ENCODE results near the gene GPR161. TPM values are rescaled to one million over a fixed set of nuclear protein-coding genes. Genes with fewer than 3 reads are reported as not detected.
A peak's percentile ranks its signal among the peaks of the same experiment; 100 is the strongest.

Gene GPR161
- total RNA-seq, 1 donor from 2014 or later: 36.8 TPM

DNA sequence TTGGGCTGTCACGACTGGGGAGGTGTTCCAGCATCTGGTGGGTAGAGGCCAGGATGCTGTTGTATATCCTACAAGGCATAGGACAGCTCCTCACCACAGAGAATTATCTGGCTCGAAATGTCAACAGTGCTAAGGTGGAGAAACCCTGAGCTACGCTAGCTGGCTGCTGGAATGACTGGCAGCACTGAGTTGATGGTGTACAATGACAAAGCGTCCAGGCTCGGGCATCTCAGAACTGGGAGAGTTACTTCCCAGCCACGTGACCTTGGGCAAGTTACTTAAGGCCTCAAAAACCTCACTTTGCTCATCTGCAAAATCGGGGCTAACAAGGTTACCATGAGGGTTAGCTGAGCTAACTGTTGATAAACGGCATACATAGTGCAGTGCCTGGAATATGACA, 35.4 kb downstream of the GPR161 start:
- TF ChIP-seq, protein P1, sequence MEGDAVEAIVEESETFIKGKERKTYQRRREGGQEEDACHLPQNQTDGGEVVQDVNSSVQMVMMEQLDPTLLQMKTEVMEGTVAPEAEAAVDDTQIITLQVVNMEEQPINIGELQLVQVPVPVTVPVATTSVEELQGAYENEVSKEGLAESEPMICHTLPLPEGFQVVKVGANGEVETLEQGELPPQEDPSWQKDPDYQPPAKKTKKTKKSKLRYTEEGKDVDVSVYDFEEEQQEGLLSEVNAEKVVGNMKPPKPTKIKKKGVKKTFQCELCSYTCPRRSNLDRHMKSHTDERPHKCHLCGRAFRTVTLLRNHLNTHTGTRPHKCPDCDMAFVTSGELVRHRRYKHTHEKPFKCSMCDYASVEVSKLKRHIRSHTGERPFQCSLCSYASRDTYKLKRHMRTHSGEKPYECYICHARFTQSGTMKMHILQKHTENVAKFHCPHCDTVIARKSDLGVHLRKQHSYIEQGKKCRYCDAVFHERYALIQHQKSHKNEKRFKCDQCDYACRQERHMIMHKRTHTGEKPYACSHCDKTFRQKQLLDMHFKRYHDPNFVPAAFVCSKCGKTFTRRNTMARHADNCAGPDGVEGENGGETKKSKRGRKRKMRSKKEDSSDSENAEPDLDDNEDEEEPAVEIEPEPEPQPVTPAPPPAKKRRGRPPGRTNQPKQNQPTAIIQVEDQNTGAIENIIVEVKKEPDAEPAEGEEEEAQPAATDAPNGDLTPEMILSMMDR (IDR thresholded peaks at IDR 0.05): no peak
- H3K27ac Mint-ChIP-seq (ENCODE audit: unreplicated experiment): no peak overlapping the region
- H3K27me3 Mint-ChIP-seq (ENCODE audit: unreplicated experiment): no peaks in the 10 kb centered on the region

DNA sequence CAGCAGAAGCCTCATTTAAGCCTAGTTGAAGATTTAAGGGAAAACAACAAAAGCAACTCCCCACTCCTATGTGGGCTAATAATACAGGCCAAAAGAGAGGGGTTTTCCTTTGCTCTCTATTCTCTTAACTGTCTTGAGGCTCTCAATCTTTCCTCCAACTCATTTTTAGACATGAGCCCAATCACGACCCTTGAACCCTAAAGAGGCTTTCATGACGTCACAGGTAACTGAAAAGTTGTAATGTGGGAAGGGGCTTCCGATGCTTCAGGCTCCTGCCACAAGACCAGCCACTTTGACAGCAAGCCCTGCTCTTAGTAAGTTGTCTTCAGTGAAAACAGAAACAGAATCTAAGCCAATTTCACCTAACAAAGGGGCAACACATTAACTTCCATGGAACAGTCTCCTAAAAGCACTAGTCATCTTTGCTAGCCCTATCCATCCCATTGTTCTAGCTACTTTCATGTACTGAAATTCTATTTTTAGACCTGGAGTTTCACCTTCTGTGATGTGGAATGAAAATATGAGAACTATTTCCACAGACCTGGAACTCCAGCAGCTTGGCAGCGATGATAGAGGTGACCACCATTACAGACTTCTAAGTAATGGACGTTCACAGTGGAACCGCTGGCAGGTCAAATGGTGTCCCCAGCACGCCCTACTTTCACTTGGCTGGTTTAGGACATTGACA, 36.3 kb downstream of the GPR161 start:
- Mint-ChIP-seq H3K9me3 (ENCODE audit: unreplicated experiment) (no peaks in the 10 kb centered on the region), H3K4me3 (ENCODE audit: unreplicated experiment) (no peak overlapping the region), H3K36me3 (ENCODE audit: unreplicated experiment) (peaks cover 44% of the 10 kb centered on the region), H3K27me3 (ENCODE audit: unreplicated experiment) (no peaks in the 10 kb centered on the region), H3K27ac (ENCODE audit: unreplicated experiment) (no peak overlapping the region), H3K4me1 (ENCODE audit: unreplicated experiment) (no peaks in the 10 kb centered on the region)
- DNase-seq (ENCODE audit: extremely low spot score, unreplicated experiment): no peak
- TF ChIP-seq, protein P1 (IDR thresholded peaks at IDR 0.05): no peak

More for the DNA sequence above, 35.4 kb downstream of the GPR161 start:
- Mint-ChIP-seq H3K9me3 (ENCODE audit: unreplicated experiment) (no peaks in the 10 kb centered on the region), H3K36me3 (ENCODE audit: unreplicated experiment) (peaks cover 42% of the 10 kb centered on the region), H3K4me1 (ENCODE audit: unreplicated experiment) (no peaks in the 10 kb centered on the region), H3K4me3 (ENCODE audit: unreplicated experiment) (no peak overlapping the region)
- no peak for DNase-seq (ENCODE audit: extremely low spot score, unreplicated experiment)

DNA sequence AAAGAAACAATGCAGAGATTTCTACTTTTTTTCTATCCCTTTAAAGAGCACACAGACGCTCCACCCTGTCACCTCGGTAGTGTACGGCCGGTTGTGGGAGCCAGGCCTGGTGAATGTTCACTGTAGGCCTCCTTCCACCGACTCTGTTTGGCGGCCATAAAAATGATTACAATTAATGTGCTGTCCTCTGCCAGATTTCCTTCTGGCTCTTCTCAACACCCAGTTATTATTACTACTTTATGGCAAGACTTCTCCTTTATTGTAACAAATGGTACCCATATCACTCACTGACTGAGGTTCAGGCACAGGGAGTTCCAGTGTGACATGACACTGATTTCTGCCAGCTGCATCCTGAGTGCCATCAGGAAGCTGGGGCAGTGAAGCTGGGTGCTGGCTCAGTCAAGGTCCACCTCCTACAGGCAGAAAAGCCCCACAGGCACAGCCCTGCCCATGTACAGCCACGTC, 37.4 kb downstream of the GPR161 start:
- TF ChIP-seq, protein P1 (IDR thresholded peaks at IDR 0.05): no peak
- H3K4me3 Mint-ChIP-seq (ENCODE audit: unreplicated experiment): no peak overlapping the region
- no peaks in the 10 kb centered on the region for H3K4me1 Mint-ChIP-seq (ENCODE audit: unreplicated experiment)
- no peaks in the 10 kb centered on the region for H3K27me3 Mint-ChIP-seq (ENCODE audit: unreplicated experiment)
- peaks cover 50% of the 10 kb centered on the region for H3K36me3 Mint-ChIP-seq (ENCODE audit: unreplicated experiment)
- no peak for DNase-seq (ENCODE audit: extremely low spot score, unreplicated experiment)
- no peak overlapping the region for H3K27ac Mint-ChIP-seq (ENCODE audit: unreplicated experiment)
- no peaks in the 10 kb centered on the region for H3K9me3 Mint-ChIP-seq (ENCODE audit: unreplicated experiment)

DNA sequence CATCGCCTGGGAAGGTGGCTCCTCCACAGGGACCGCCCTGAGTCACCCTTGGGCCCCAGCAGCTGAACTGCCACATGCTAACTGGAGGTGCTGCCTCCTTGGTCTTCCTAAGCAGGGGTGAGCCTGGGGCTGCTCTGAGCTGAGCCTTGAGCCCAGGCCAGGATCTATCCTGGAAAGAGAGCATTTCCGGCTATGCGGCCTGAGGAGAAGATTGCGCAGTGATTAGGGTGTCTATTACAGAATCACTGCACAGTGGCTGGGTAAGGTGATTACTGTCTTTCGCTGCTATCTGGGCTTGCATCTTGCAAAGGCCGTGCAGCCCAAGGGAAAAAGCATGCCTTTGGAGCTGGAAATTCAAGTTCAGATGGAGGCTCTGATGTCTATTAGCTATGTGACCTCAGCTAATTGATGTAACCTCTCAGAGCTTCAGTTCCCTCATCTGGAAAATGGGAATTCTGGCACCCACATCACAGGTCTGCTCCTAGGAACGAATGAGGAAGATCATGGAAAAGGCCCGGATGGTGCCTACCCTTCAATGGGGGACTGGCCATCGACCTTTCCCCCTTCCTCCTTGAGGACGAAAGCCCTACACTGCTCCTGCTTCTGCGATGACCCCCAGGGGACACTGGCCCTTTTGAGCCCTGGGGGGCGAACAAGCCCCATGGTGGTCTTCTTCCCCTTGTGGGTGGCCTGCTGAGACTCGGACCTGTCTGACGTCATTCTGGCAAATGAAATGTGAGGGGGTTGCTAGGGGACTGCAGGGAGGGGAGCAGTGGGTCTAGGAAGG, 38.0 kb downstream of the GPR161 start:
- H3K36me3 Mint-ChIP-seq (ENCODE audit: unreplicated experiment): peaks cover 50% of the 10 kb centered on the region
- TF ChIP-seq, protein P1 (IDR thresholded peaks at IDR 0.05): no peak
- peak; percentile 68 for DNase-seq (ENCODE audit: extremely low spot score, unreplicated experiment)
- no peaks in the 10 kb centered on the region for H3K4me1 Mint-ChIP-seq (ENCODE audit: unreplicated experiment)
- H3K27ac Mint-ChIP-seq (ENCODE audit: unreplicated experiment): no peak overlapping the region
- H3K4me3 Mint-ChIP-seq (ENCODE audit: unreplicated experiment): no peak overlapping the region
- no peaks in the 10 kb centered on the region for H3K9me3 Mint-ChIP-seq (ENCODE audit: unreplicated experiment)
- H3K27me3 Mint-ChIP-seq (ENCODE audit: unreplicated experiment): no peaks in the 10 kb centered on the region

DNA sequence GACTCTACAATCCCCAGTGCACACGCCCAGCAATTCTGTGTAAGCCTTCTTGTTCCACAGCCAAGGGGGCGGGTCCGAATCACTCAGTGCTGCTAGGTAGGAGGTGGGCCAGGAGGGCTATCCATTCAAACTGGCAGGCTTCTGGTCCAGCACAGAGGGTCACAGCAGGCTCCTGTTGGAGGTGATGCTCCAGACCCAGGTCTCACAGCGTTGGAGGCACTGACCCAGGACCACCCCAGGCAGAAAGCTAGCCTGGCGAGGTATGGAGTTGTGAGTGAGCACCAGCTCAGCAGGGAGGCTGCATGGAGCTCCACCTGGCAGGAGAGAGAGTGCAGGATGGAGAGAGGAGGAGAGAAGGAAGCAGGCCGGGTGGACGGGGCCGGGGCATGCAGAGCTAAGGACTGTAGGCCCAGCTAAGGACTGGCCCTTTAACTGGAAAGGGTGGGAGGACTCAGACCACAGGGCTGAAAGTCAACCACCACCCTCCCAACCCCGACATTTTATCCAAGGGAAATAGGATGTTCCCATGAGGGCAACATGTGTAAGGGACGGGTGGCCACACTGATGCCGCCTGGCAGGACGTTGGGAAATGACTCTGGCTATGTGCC, 38.7 kb downstream of the GPR161 start:
- peak; percentile 65 for DNase-seq (ENCODE audit: extremely low spot score, unreplicated experiment)
- no peak overlapping the region for H3K4me3 Mint-ChIP-seq (ENCODE audit: unreplicated experiment)
- TF ChIP-seq, protein P1 (IDR thresholded peaks at IDR 0.05): no peak
- H3K27ac Mint-ChIP-seq (ENCODE audit: unreplicated experiment): no peak overlapping the region
- H3K36me3 Mint-ChIP-seq (ENCODE audit: unreplicated experiment): peaks cover 48% of the 10 kb centered on the region
- H3K27me3 Mint-ChIP-seq (ENCODE audit: unreplicated experiment): no peaks in the 10 kb centered on the region
- no peaks in the 10 kb centered on the region for H3K4me1 Mint-ChIP-seq (ENCODE audit: unreplicated experiment)
- no peaks in the 10 kb centered on the region for H3K9me3 Mint-ChIP-seq (ENCODE audit: unreplicated experiment)
